ENCODE measurements around the gene FNDC10.

FNDC10 gene

DNA sequence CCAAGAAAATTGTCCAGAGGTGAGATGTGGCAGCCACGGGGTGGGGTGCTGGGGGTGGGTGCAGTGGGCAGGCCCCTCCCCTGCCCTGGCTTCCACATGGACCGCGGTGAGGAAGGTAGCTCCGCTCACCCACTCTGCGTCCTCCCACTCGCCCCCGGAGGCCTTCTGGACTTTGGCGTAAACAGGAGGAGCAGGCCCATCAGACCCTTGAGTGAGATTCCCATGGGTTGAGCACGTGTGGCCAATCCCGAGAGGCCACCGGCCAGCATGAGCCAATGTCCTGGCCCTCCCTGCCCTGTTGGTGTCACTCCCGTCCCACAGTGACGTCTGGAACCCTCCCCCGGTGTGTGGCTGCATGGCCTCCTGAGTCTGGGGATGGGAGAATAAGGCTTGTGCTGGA lies 51.3 kb downstream of the FNDC10 start:
- no peak for DNase-seq (ENCODE audit: low read depth in 2 of 2)
